Hindlimb muscle (tissue), 1 donor: Measurements from ENCODE around the gene LGALS4. TPM values are rescaled to one million over a fixed set of nuclear protein-coding genes. Genes with fewer than 3 reads are reported as not detected.
"Not testable (repeated sequence)": the region's sequence is repeated elsewhere in the genome, so short reads cannot be mapped to it uniquely, and the experiment has no call there.

Experiments
- DNase-seq: peaks from one replicate; pipeline ENCODE4 v3.0.0-alpha.2; 2013
- polyA plus RNA-seq: library from polyadenylated mRNA; unstranded; fragments of 120-200 nt; gene quantifications from one replicate; pipeline ENCODE4 v1.2.1, GENCODE V29; 2013; ENCODE audit not compliant: insufficient read length

LGALS4 gene
- polyA plus RNA-seq, 1 donor: 1.5 TPM

DNA sequence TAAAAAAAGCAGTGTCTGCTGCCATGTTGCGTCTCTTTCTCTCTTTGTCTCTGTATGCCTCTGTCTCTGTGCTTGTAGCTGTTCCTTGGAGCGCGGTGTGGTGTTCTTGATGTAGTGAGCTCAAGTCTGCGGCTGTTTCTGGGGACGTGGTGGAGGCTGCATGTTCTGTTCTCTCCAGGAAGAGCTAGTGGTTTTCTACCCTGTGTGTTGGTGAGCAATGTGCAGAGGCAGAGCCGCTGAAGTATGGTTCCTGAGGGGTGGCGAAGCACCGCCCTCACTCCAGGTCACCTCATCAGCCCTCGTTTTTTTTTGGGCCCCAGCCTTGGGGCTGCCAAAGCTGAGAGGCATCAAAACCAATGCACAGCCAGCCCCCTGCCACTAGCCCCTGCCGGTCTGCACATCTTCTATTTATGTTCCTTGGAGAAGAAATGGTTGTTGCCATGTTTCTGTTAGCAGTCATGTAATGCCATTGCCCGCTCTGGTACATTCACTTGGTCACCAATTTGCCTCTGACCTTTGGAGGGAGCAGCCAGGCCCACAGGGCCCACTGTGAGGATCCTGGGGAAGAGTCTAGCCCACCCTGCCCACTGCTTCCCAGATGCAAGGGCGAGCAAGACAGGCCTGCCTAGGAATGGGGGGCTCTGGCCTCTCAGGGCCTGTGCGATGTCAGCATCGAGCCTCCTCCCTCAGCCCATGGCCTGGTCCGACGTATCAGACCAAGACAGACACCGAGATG lies 29.9 kb upstream of the LGALS4 start:
- no peak for DNase-seq

DNA sequence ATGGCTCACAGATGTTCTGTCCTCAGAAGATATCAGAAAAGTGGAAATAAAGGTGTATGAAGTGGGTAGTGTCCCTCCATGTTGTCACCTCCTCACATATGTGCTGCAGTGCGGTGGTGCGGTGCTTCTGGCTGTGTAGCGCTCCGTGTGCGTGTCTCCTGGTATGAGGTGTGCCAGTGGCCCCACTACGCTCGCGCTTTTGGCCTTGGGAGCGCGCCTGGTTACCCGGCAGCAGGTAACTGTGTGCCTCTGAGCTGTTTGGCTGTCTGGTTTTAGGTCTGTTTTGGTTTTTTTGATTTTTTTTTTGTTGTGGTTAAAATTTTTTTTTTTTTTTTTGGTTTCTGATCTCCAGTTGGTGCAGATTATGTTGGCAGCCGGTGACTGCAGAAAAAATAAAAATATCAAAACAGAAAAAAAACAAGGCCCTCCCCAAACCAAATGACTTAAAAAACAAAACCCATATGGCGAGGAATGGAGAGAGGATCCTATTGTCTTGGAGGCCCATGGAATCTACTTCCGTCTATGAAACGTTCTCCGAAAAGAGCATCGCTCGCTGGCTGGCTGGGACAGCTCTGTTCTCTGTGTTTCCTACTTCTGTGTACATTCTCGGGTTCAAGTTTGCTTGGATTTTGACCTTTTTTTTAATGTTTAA lies 29.2 kb upstream of the LGALS4 start:
- DNase-seq: no peak

DNA sequence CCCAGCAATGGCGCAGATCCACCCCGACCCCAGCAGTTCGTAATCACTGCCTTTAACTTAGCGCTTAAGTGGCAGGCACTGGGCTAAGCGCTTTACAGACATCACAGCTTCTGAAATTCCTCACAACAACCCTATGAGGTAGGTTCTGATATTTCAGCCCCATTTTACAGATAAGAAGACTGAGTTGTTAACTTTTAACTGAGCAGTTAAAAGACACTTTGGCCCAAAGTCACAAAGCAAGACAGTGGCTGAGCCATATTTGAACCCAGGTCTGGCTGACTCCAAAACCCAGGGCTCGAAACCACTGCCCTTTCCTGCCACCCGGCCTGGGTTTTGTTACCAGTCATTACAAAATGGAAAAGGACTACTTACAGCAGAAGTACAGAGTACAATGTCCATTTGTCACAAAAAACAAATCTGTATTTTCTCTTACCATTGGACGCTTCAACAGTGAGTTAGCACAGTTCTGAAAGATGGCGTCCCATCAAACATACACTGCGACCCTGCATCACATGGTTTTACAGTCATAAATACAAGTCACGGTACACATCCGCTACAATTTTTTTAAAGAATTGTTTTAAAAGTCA lies 28.5 kb upstream of the LGALS4 start:
- no peak for DNase-seq

DNA sequence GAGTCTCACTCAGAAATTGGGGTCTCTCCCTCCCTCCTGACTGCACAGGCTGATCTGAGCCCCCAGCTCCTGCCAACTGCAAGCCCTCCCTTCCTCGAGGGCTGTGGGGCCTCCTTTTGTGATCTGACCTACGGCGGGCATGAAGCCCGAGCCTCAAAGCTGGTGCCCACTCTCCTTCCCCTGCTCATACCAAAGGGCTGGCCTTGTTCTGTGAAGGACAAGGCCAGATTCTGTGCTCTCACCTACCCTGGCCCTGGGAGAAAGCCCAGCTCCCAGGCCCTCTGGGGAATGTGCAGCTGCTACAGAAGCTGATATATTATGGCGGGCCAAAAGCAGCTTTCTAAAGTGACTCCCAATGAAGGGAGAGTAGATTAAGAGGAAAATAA lies 27.8 kb upstream of the LGALS4 start:
- DNase-seq: no peak

DNA sequence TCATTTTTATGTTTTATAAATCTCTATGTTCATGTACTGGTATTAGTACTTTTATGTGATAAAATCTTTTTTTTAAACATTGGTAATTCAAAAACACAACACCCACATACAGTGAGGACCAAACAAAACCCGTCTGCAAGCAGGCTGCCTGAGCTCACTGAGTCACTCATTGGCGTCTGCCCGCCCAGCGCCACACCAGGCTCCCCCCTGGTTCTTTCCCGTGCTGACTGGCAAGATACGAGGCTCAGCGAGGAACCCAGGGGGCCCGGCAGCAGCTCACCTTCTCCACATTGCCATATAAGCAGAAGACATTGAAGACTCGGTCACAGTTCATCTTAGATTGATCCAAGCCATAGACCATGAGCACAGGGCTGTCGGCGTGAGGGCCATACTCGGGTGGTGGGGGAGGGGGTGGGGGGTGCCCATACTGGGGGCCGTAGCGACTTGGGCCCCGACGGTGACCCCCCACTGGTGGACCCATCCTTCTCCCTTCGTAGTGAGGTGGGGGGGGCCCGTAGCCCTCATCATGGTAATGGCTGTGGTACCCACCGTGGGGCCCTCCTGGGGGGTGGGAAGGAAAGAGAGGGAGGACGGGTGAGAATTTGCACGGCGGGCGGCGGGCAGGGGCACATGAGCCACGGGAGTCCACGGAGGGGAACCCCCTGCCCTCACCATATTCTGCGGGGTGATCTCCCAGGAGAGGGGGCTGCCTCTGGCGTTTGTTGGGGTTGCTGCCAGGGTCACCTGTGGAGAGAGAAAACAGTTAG lies 27.3 kb upstream of the LGALS4 start:
- no peak for DNase-seq

DNA sequence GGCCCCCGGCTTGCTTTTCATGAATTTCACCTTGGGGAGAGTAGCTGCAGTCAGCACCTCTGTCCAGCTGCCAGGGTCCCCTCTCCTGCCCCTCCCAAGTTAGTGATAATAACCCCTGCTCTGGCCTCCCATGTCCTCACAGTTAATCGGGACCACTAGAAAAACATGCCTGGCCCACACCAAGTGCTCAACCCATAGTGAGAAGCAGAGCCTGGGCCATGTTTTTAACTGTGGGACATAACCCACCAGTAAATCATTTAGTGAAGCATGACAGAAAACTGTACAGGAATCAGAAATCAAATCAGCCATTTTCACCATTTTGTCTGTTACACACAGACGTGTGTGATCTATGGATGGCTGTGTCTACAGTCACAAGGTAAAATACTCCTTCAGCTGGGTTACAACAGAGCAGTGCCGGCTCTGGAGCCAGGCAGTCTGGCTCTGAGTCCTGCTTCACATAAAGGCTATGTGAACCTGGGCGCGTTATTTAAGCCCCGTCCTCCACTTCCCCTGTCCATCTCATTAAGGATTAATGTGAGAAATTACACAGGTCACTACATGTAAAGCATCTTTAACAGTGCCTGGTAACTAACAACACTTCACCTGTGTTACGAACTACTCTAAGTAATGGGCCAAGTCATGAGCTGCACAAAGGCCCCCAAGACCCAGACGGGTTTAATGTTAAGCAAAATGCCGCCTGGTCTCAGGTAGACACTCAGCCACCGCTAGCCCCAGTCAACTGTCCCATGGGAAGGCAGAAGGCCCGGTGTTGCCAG lies 26.4 kb upstream of the LGALS4 start:
- DNase-seq: no peak

DNA sequence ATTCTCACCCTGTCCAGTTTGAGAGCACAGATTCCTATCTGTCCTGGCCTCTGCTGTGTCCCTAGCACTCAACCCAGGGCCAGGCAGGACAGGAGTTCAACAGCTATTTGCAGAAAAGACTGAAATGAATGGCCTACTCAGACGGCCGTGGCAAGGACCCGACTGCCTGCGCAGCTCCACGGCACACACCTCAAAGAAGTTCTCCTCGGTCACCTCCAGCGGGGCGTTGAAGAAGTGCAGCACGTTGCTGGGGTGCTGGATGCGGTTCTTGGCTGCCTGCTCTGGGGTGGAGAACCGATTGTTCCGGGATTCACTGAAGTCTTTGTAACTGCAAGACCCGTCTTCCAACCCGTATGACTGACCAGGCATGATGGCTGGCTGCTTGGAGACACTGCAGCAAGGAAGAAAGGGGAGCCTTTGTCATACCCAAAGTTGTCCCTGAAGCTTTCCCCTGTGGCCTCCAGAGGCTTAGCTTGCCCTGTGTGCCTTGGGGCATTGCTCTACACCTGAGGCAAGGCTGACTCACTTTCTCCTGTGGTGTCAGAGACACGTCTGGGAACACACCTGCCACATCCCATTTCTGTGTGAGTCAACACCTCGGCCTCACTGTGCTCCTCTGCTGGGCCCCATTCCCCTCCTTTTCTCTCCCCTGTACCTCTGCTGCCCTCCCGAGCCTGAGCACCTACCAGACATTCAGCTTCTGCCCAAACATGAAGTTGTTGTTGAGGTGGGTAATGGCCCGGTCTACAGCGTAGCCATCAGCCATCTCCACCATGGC lies 25.7 kb upstream of the LGALS4 start:
- no peak for DNase-seq

DNA sequence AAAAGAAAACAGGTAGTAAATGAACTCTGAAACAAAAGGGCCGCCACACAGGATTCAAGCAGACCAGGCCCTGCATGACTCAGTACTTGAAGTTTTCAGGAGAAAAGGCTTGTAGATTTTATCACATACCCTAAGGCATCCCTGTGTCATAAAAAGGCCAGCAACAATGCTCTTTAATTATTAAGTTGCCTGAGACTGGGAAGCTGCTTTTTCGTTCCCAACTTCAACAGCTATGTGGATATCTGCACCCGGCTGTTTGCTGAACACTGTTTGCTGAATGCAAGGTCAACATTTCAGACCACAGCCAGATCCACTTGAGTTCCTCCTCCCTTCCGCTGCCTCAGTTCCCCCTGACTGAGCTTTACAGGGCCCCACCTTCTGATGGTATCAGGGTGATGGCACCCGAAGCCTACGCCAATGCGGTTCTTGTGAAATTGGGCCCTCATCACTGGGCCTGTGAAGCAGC lies 24.9 kb upstream of the LGALS4 start:
- DNase-seq: no peak

DNA sequence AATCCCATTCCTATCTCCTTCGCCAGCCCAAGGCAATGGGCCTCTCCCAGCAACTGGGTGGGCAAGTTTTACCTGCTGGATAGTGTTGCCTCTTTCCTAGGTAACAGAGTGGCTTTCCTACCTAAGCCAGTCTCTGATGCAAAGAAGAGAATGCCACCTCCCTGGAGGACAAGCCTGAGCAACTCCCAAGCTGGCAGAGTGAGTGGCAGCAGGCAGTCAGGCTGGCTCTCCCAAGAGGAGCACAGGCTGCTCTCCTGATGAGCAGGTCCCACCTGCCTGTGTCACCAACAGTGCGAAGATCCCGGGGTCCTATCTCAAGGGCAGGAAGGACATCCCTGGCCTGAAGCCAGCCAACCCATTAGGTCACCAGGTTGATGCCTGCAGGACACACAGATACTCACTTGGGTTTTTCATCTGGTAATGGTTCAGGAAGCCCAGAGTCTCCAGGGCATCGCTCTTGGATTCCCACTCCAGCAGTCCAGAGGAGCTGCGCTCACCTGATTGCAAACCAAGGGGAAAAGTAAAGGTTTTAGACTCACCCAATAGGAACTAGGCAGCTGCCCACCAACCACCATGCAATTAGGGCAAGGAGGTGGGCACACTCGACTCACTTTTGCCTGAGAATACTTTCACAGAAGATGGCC lies 24.4 kb upstream of the LGALS4 start:
- DNase-seq: no peak

DNA sequence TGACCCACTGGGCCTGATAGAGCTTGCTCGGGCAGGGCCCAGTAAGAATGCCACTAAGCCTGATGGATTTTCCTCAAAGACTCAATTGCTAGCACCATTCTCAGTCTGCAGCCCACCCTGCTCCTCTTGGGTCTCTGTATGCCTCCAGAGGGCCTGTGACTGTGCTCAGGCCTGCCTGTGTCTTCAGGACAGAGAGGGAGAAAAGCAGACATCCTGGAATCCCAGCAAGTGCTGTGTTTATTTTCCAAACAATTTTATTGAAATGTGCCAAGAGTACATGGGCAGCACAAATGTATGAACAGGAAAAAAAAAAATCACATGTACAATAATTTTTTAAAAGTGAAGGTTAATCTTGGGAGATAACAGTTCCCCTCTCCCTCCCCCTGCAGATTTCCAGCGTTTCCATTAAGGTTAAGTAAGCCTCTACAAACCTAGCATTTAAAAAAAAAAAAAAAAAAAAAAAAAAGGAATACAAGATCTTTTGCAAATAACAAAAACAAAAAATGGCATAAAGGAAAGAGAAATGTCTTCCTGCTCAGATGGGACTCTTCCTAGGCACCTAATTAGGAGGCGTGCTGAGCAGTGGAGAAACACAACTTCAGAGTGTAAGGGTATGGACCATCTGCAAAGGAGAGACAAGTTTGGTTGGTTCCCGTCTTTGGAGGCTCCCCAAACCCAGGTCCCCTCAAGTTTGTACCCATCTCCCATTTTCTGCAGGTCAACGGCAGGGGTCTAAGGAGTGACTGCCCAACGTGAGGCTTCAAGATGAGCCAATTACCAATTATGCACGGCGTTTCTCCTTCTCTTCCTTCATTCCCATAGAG lies 23.6 kb upstream of the LGALS4 start:
- DNase-seq: no peak

DNA sequence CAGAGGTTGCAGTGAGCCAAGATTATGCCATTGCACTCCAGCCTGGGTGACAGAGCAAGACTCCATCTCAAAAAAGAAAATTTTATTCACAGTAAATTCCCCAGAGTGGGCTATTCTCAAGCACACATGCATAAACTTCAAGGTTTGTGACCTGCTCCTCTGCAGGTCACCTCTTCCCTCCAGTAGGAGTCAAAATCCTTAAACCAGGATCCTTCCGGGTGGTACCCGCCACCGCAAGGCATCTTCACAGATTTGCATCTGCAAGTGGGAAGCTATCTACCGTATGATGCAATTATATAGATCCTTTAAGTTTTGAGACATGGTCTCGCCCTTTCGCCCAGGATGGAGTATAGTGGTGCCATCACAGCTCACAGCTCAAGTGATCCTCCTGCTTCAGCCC lies 21.8 kb upstream of the LGALS4 start:
- no peak for DNase-seq

DNA sequence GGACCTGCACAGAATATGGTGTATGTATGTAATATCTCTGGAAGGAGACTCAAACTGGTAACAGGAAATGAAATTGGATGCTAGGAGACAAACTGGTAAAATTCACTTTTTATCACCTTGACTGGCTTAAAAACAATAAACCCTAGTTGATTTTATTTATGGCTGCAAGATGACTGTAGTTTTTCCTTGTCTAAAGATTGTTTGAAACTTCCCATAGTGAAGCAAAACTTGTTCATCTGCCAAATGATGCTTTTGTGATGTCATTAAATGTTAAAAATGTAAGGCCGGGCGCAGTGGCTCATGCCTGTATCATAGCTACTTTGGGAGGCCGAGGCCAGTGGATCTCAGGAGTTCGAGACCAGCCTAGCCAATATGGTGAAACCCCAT lies 21.4 kb upstream of the LGALS4 start:
- no peak for DNase-seq

DNA sequence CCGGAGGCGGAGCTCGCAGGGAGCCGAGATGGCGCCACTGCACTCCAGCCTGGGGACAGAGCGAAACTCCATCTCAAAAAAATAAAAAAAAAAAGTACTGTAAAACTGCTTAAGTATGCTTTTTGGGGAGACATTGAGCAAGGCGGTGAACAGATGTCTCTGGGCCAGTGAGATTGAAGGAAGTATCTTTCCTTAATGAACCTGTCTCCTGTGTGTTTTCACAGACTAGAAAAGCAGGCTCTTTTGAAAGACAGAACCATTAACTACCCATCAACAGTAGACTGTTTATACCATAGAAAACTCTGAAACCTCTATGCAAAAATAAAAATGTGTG lies 20.3 kb upstream of the LGALS4 start:
- DNase-seq: no peak

DNA sequence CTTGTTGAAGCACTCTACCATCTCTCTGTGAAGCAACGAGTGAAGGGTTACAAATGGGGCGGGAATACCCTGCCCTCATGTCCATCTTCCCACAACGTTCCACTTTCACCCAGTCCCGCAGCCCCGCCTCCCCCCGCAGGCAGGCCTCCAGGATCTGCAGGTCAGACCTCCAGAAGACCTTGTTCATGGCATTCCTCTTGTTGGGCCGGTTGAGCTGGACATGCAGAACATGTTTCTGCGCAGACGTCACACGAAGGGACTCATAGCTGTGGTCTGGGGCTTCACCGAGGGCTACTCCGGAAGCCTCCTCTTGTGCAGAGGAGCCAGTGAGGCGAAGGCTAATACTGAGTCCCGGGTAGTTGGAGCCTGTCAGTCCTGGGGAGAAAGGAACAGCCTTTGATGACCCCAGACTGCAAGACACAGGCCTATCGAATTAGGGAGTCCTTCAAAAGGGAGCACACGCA lies 18.4 kb upstream of the LGALS4 start:
- peak; percentile 43 for DNase-seq

DNA sequence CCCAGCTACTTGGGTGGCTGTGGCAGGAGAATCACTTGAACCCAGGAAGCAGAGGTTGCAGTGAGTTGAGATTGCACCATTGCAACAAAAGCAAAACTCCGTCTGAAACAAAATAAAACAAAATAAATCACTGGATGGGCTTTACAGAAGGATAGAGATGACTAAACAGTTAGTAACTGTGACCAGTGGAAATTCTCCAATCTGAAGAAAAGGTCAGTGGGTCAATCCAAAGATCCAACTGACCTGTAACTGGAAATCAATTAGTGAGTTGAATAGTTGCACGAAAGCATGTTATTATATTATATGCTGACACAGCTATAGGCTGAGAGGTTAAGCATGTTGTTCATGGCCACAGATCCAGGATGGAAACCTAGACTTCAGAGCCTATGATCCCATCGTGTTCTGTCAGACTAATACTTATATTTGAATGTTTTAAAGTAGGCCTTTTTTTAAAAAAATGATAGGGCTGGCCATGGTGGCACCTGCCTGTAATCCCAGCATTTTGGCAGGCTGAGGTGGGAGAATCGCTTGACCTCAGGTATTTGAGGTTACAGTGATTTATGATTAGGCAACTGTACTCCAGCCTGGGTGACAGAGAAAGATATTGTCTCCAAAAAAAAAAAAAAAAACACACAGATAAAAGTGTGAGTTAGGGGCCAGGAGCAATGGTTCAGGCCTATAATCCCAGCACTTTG lies 17.4 kb upstream of the LGALS4 start:
- DNase-seq: no peak

DNA sequence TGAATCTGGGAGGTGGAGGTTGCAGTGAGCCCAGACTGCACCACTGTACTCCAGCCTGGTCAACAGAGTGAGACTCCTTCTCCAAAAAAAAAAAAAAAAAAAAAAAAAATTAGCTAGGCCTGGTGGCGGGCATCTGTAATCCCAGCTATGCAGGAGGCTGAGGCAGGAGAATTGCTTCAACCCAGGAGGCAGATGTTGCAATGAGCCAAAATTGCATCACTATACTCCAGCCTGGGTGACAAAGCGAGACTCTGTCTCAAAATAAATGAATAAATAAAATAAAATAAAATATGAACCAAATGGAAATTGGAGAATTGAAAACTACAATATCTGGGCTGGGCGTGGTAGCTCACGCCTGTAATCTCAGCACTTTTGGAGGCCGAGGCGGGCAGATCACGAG lies 16.5 kb upstream of the LGALS4 start:
- not testable (repeated sequence) for DNase-seq

DNA sequence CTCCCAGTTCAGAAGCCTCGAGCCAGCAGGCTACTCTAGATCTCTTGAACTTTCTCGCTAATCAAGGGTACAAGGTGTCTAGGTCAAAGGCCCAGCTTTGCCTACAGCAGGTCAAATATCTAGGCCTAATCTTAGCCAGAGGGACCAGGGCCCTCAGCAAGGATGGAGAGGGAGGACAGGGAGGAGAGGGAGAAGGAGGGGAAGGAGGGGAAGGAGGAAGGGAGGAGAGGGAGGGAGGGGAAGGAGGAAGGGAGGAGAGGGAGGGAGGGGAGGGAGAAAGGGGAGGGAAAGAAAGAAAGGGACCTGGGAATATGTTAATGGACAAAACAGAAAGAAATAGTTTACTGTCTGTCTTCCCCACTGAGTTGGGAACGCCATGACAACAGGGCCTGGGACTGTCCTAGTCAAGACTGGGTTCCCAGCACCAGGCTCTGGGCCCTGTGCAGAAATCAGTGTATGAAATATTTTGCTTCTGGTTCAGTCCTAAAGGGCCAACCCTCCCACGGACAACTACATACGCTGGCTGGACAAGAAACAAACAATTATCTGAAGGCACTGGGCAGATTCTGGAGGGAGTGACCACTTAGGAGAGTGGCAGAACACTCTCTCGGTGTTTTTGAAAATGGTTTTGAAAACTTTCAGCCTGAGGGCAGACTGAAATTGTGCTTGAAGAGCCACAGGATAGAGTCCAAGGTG lies 14.3 kb upstream of the LGALS4 start:
- DNase-seq: no peak

DNA sequence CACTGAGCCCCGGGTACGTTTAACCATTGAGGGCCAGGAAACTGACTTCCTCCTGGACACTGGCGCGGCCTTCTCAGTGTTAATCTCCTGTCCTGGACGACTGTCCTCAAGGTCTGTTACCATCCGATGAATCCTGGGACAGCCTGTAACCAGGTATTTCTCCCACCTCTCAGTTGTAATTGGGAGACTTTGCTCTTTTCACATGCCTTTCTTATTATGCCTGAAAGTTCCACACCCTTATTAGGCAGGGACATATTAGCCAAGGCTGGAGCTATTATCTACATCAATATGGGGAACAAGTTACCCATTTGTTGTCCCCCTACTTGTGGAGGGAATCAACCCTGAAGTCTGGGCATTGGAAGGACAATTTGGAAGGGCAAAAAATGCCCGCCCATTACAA lies 13.2 kb upstream of the LGALS4 start:
- not testable (repeated sequence) for DNase-seq
